K562 (cell line): ENCODE data around the gene LACTBL1. TPM values are rescaled to one million over a fixed set of nuclear protein-coding genes. Genes with fewer than 3 reads are reported as not detected.

Source experiments
- ATAC-seq: fragments of 200-7000 bp; cut with Tn5 transposase; 3 replicates; pipeline ENCODE4 v1.9.1; 2020; ENCODE audit warnings: moderate library complexity
- BruUV-seq: library from RNA; stranded (reverse); fragments of 400-500 nt; replicated peaks from 2 replicates; lab custom pipeline; 2021; lab: Mats Ljungman, UMichigan
- CTCF ChIA-PET: fragments of 300-600 bp; formaldehyde crosslinking; extraction: SDS; loops from one replicate; lab custom pipeline; 2021; ENCODE audit warnings: low intra/inter-chr PET ratio; lab: Yijun Ruan, JAX
- POLR2A ChIA-PET: fragments of 300-600, 350-650 bp; sonication (Branson Sonifier 250); formaldehyde crosslinking; extraction: SDS; loops from one replicate; lab custom pipeline; 2021; ENCODE audit warnings: antibody characterized with exemption, inconsistent platforms; lab: Yijun Ruan, JAX
- DNase-seq, 4 experiments: peaks; one replicate each; pipeline versions ENCODE4 v3.0.0 to v3.0.0-alpha.2; 2011 to 2018; ENCODE audit warnings: low spot score in 3 of 4, mixed read lengths in 3 of 4; ENCODE audit errors: extremely low read depth in 1 of 4
- FAIRE-seq: peaks from 2 replicates; lab custom pipeline; 2011; peaks lifted over from hg19 to GRCh38; lab: Jason Lieb, UNC
- H2AFZ ChIP-seq: 2 replicates; pipeline ENCODE4 v1.6.0; 2011; ENCODE audit warnings: low read depth, low read length, control low read depth, inconsistent platforms
- H3K27ac ChIP-seq: fragments of 200-600 bp; 3 replicates; pipeline ENCODE4 v1.8.0; 2011; ENCODE audit warnings: low read depth, mild to moderate bottlenecking, control low read depth, inconsistent platforms, low read length, moderate library complexity, mixed read lengths; ENCODE audit errors: extremely low read depth
- H3K27me3 ChIP-seq, 2 experiments: fragments of 300-600 bp in 1 of 2; 2 replicates in 1 of 2; 3 replicates in 1 of 2; pipeline versions ENCODE4 v1.6.0 to v1.8.0; 2011; ENCODE audit warnings: inconsistent platforms in 2 of 2, low read length in 2 of 2, mild to moderate bottlenecking in 1 of 2, mixed read lengths in 1 of 2, moderate library complexity in 1 of 2; ENCODE audit not compliant: control insufficient read depth in 2 of 2, insufficient read depth in 2 of 2
- H3K36me3 ChIP-seq: fragments of 300-600 bp; 3 replicates; pipeline ENCODE4 v1.8.0; 2011; ENCODE audit warnings: mild to moderate bottlenecking, low read length, inconsistent platforms; ENCODE audit not compliant: control insufficient read depth, insufficient read depth
- H3K4me1 ChIP-seq, 2 experiments: fragments of 200-600 bp in 1 of 2; replicated peaks in 1 of 2; 2 replicates in 1 of 2; 3 replicates in 1 of 2; pipeline versions ENCODE4 v1.5.1 to v1.8.0; 2011; ENCODE audit warnings: inconsistent platforms in 2 of 2, low read length in 2 of 2, mild to moderate bottlenecking in 1 of 2, mixed read lengths in 1 of 2, moderate library complexity in 1 of 2; ENCODE audit not compliant: control insufficient read depth in 2 of 2, insufficient read depth in 2 of 2
- H3K4me2 ChIP-seq: 2 replicates; pipeline ENCODE4 v1.6.1; 2011; ENCODE audit warnings: low read length, control low read depth, inconsistent platforms, mixed read lengths; ENCODE audit not compliant: insufficient read depth
- H3K4me3 ChIP-seq: fragments of 200-600 bp; sonication (generic), shearing (Covaris generic); 2 replicates; pipeline ENCODE4 v1.5.1; 2016; ENCODE audit warnings: control low read depth, inconsistent platforms
- H3K79me2 ChIP-seq: fragments of 200-600 bp; 3 replicates; pipeline ENCODE4 v1.8.0; 2011; ENCODE audit warnings: low read length, inconsistent platforms; ENCODE audit not compliant: control insufficient read depth, insufficient read depth
- H3K9ac ChIP-seq, 2 experiments: 2 replicates each; pipeline versions ENCODE4 v1.6.0 to v1.6.1; 2011; ENCODE audit warnings: low read depth in 2 of 2, low read length in 2 of 2, control low read depth in 1 of 2, inconsistent platforms in 1 of 2, mild to moderate bottlenecking in 1 of 2, mixed read lengths in 1 of 2; ENCODE audit not compliant: insufficient read depth in 1 of 2
- H3K9me1 ChIP-seq: one replicate; pipeline ENCODE4 v1.6.0; 2011; ENCODE audit warnings: inconsistent platforms, mild to moderate bottlenecking, low read length, moderate library complexity; ENCODE audit not compliant: control insufficient read depth, insufficient read depth
- H3K9me3 ChIP-seq: replicated peaks from 2 replicates; pipeline ENCODE4 v1.5.1; 2011; ENCODE audit warnings: low read depth, low read length, inconsistent platforms; ENCODE audit not compliant: control insufficient read depth, insufficient read depth
- H4K20me1 ChIP-seq: replicated peaks from 2 replicates; pipeline ENCODE4 v1.6.1; 2011; ENCODE audit warnings: low read length, inconsistent platforms, mixed read lengths; ENCODE audit not compliant: control insufficient read depth, insufficient read depth
- BRD9 ChIP-seq: fragments of 450-650 bp; IDR thresholded peaks from 2 replicates; pipeline ENCODE4 v1.6.1; 2018; ENCODE audit warnings: low read depth; ENCODE audit not compliant: partially characterized antibody
- CEBPG ChIP-seq, 3 experiments: fragments of 200-800 bp in 1 of 3; sonication (Bioruptor generic) in 1 of 3; sonication (generic) in 1 of 3; formaldehyde crosslinking in 1 of 3; IDR thresholded peaks in 2 of 3; conservative IDR thresholded peaks in 1 of 3; 2 replicates each; pipeline versions ENCODE4 v1.6.1 to v1.8.0; 2016 to 2022; ENCODE audit warnings: missing compliant biosample characterization in 2 of 3, missing genetic modification characterization in 2 of 3, mild to moderate bottlenecking in 1 of 3, missing genetic modification reagents in 1 of 3
- FOXA1 ChIP-seq: fragments of 450-650 bp; IDR thresholded peaks from 2 replicates; pipeline ENCODE4 v1.6.1; 2016; ENCODE audit warnings: mild to moderate bottlenecking, borderline replicate concordance
- FOXJ2 ChIP-seq: fragments of 200-800 bp; sonication (Bioruptor generic); IDR thresholded peaks from 2 replicates; pipeline ENCODE4 v1.6.1; 2016; ENCODE audit warnings: missing genetic modification characterization, missing compliant biosample characterization
- MBD1 ChIP-seq: fragments of 250-450 bp; sonication (Bioruptor Pico); IDR thresholded peaks from 2 replicates; pipeline ENCODE4 v1.8.0; 2022; ENCODE audit warnings: inconsistent platforms
- MECOM ChIP-seq: fragments of 250-450 bp; sonication (Bioruptor Pico); IDR thresholded peaks from 2 replicates; pipeline ENCODE4 v1.8.0; 2022; ENCODE audit warnings: inconsistent platforms
- MIER1 ChIP-seq: fragments of 450-650 bp; IDR thresholded peaks from 2 replicates; pipeline ENCODE4 v1.6.1; 2016; ENCODE audit warnings: antibody characterized with exemption, mild to moderate bottlenecking, low read depth
- NFIC ChIP-seq: fragments of 450-650 bp; IDR thresholded peaks from 2 replicates; pipeline ENCODE4 v1.6.1; 2017; ENCODE audit warnings: mild to moderate bottlenecking, inconsistent platforms
- PHF21A ChIP-seq: fragments of 450-650 bp; IDR thresholded peaks from 2 replicates; pipeline ENCODE4 v1.6.1; 2017; ENCODE audit warnings: low read depth, borderline replicate concordance
- POLR2AphosphoS2 ChIP-seq: IDR thresholded peaks from 2 replicates; pipeline ENCODE4 v1.6.1; 2012; ENCODE audit warnings: low read length, improper control_type of control experiment
- RAD51 ChIP-seq: fragments of 450-650 bp; IDR thresholded peaks from 2 replicates; pipeline ENCODE4 v1.7.1; 2016; ENCODE audit warnings: low read depth, mild to moderate bottlenecking, borderline replicate concordance
- SMAD1 ChIP-seq: fragments of 150-350 bp; IDR thresholded peaks from 2 replicates; pipeline ENCODE4 v1.6.1; 2014; ENCODE audit warnings: low read length, low read depth; ENCODE audit not compliant: partially characterized antibody
- SMAD3 ChIP-seq: fragments of 450-650 bp; formaldehyde crosslinking; conservative IDR thresholded peaks from 2 replicates; pipeline ENCODE4 v1.4.0; 2020; ENCODE audit warnings: mild to moderate bottlenecking
- SUPT5H ChIP-seq: fragments of 450-650 bp; IDR thresholded peaks from 2 replicates; pipeline ENCODE4 v1.6.1; 2016
- TFE3 ChIP-seq: fragments of 450-650 bp; formaldehyde crosslinking; IDR thresholded peaks from 2 replicates; pipeline ENCODE4 v1.4.0; 2020; ENCODE audit warnings: mild to moderate bottlenecking, mixed read lengths
- ZBTB1 ChIP-seq: sonication (generic); formaldehyde crosslinking; IDR thresholded peaks from 2 replicates; pipeline ENCODE4 v1.8.1; 2023; ENCODE audit warnings: missing genetic modification reagents, low read depth, mild to moderate bottlenecking, borderline replicate concordance
- ZBTB11 ChIP-seq, 3 experiments: fragments of 200-800 bp in 1 of 3; fragments of 250-450 bp in 1 of 3; fragments of 450-650 bp in 1 of 3; sonication (Bioruptor Pico) in 1 of 3; sonication (Bioruptor generic) in 1 of 3; formaldehyde crosslinking in 1 of 3; IDR thresholded peaks; 2 replicates each; pipeline versions ENCODE4 v1.6.1 to v1.8.0; 2016 to 2022; ENCODE audit warnings: mild to moderate bottlenecking in 2 of 3, missing genetic modification characterization in 2 of 3, missing compliant biosample characterization in 1 of 3, moderate library complexity in 1 of 3
- WGBS: fragments of 100-300 bp; shearing (Covaris generic); methylation state at CpG from one replicate; pipeline ENCODE4 v1.1.6; 2016; ENCODE audit warnings: low coverage, mixed read lengths; ENCODE audit not compliant: insufficient coverage; ENCODE audit errors: missing lambda C conversion rate; 5-methylcytosine and 5-hydroxymethylcytosine counted together
- in situ Hi-C: fragments of 300-500 bp; cut with MboI; formaldehyde crosslinking; loops from 4 replicates; pipeline ENCODE4 v1.15.0; 2018; ENCODE audit warnings: inconsistent platforms, mixed read lengths
- intact Hi-C: fragments of 100-400 bp; cut with micrococcal nuclease; formaldehyde crosslinking; loops from 2 replicates; pipeline ENCODE4 v1.14.2; 2022
- polyA plus RNA-seq, 8 experiments: library from polyadenylated mRNA; depleted of rRNA in 4 of 8; stranded (reverse) in 5 of 8; unstranded in 3 of 8; fragments of >200 nt; fragmentation: Nextera tagmentation in 2 of 8; fragmentation: Illumina TruSeq in 1 of 8; extraction: Ambion mirVana in 2 of 8; extraction: Trizol in 1 of 8; gene quantifications; 2 replicates each; pipeline versions ENCODE4 v1.2.1 to v1.2.3, GENCODE V29; 2011 to 2014; ENCODE audit warnings: inconsistent platforms in 1 of 8, missing spikeins in 1 of 8
- total RNA-seq, 7 experiments: library from RNA; depleted of rRNA in 6 of 7; stranded (reverse); fragments of >200 nt in 6 of 7; fragmentation: Illumina TruSeq in 2 of 7; extraction: Trizol in 2 of 7; gene quantifications; 2 replicates each; pipeline versions ENCODE4 v1.2.1 to v1.2.3, GENCODE V29; 2011 to 2021; ENCODE audit warnings: low replicate concordance in 1 of 7

The LACTBL1 gene
- total and polyA plus RNA-seq, 9 of the 15 experiments (the other 6 are each of a cell fraction or from before 2014, with no cell fraction given), result not detected

- CTCF ChIA-PET, result no interaction called here
- H3K9me1 ChIP-seq, result no peaks in the 10 kb centered on the region
- H3K9ac ChIP-seq, result no peak overlapping the region
- POLR2A ChIA-PET, result interaction anchor here (0.6 kb wide), 1 partner anchor 9 kb away, joined by 3 read pairs; no protein-coding TSS in a partner anchor
- no peak overlapping the region for H2AFZ ChIP-seq
- H3K4me2 ChIP-seq, result no peak overlapping the region
- peaks cover 13 to 52% of the 10 kb centered on the region in 2 experiments; a peak in 4 of 5 replicates for H3K27me3 ChIP-seq
- in situ Hi-C loops (no loop called here), intact Hi-C loops (no loop called here)
- H4K20me1 ChIP-seq, result no peaks in the 10 kb centered on the region; the same call in 1 of the 2 replicates
- DNase-seq, result no peak
- no peak for ATAC-seq
- H3K36me3 ChIP-seq, result no peaks in the 10 kb centered on the region
- H3K4me3 ChIP-seq, result no peak overlapping the region
- H3K27ac ChIP-seq, result no peak overlapping the region
- no peaks in the 10 kb centered on the region for H3K79me2 ChIP-seq
- WGBS, result 3% methylated on average over 3 of the region's 3 CpGs
- no TSS peak for BruUV-seq
- no peaks in the 10 kb centered on the region for H3K4me1 ChIP-seq
- FAIRE-seq, result no peak
- H3K9me3 ChIP-seq, result no peaks in the 10 kb centered on the region
- no peak for TF ChIP-seq SMAD3
- no peak for TF ChIP-seq MECOM (CRISPR knock-in tag)
- no peak for TF ChIP-seq NFIC
- no peak for TF ChIP-seq TFE3 (CRISPR knock-in tag)
- TF ChIP-seq MBD1 (CRISPR knock-in tag), result no peak
- TF ChIP-seq PHF21A, result no peak
- TF ChIP-seq POLR2AphosphoS2, result no peak
- no peak for TF ChIP-seq ZBTB11 (CRISPR knock-in tag; IDR thresholded peaks at IDR 0.05)
- TF ChIP-seq ZBTB1, result no peak
- no peak for TF ChIP-seq SUPT5H
- no peak for TF ChIP-seq CEBPG (CRISPR knock-in tag; IDR thresholded peaks at IDR 0.05)
- no peak for TF ChIP-seq CEBPG (tag; conservative IDR thresholded peaks at IDR 0.05 in 1 of 2, IDR thresholded peaks at IDR 0.05 in 1 of 2)
- TF ChIP-seq FOXJ2 (tag), result no peak
- no peak for TF ChIP-seq SMAD1
- no peak for TF ChIP-seq BRD9
- TF ChIP-seq RAD51, result no peak
- no peak for TF ChIP-seq MIER1
- TF ChIP-seq FOXA1, result no peak
These were observed 10.1 kb downstream of the LACTBL1 start for GRCh38 chr1:22962558-22962957.
